SU-DHL-6 (cell line): ENCODE results near the gene MARCHF3.

Source experiments
- EZH2phosphoT487 ChIP-seq: fragments of 200-600 bp; sonication (generic), shearing (Covaris generic); conservative IDR thresholded peaks from 2 replicates; pipeline ENCODE4 v1.6.1; 2018; ENCODE audit warnings: mild to moderate bottlenecking, antibody characterized with exemption, low read length, moderate library complexity, mixed read lengths
- TF ChIP-seq, protein P1 (sequence below): fragments of 200-600 bp; sonication (generic); IDR thresholded peaks from one replicate; pipeline ENCODE4 v1.5.1; 2017; ENCODE audit warnings: antibody characterized with exemption, mild to moderate bottlenecking, low read length, moderate library complexity; ENCODE audit not compliant: insufficient read depth, poor library complexity, severe bottlenecking

DNA sequence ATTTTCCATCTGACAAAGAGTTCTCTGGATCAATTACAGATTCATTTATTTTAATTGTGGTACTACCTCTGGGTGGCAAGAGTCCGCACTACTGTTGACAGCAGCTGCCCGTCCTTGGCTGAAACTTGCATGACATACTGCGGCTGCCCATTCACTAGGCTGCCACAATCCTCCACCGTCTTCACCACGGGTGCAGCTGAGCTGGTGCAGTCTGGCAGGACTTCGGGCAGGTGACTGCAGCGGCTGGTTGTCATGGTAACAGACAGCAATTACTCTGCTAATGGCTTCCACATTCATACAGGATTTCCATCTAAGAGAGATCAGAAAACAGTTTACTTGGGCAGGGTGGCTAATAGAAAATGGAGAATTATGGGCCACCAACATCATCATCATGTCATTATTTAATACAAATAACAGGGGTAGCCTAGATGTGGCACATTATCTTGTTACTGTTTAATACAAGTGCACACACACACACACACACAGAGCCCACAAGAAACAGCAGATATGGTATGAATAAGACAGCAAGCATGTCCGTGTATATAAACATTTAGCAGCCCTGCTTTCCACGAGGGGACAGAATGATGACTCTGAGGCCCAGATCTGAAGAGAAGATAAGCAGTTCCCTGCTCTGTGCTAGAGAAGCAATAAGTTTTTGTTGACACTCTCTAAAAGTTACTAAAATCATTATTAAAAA, 112.3 kb downstream of the MARCHF3 start:
- TF ChIP-seq, protein P1, sequence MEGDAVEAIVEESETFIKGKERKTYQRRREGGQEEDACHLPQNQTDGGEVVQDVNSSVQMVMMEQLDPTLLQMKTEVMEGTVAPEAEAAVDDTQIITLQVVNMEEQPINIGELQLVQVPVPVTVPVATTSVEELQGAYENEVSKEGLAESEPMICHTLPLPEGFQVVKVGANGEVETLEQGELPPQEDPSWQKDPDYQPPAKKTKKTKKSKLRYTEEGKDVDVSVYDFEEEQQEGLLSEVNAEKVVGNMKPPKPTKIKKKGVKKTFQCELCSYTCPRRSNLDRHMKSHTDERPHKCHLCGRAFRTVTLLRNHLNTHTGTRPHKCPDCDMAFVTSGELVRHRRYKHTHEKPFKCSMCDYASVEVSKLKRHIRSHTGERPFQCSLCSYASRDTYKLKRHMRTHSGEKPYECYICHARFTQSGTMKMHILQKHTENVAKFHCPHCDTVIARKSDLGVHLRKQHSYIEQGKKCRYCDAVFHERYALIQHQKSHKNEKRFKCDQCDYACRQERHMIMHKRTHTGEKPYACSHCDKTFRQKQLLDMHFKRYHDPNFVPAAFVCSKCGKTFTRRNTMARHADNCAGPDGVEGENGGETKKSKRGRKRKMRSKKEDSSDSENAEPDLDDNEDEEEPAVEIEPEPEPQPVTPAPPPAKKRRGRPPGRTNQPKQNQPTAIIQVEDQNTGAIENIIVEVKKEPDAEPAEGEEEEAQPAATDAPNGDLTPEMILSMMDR = no peak
- no peak for TF ChIP-seq EZH2phosphoT487
